Measurements from ENCODE around the gene SLC29A1. TPM values are rescaled to one million over a fixed set of nuclear protein-coding genes. Genes with fewer than 3 reads are reported as not detected.
"Not testable (repeated sequence)": the region's sequence is repeated elsewhere in the genome, so short reads cannot be mapped to it uniquely, and the experiment has no call there.

The SLC29A1 gene
- total RNA-seq, 1 donor from 2014 or later: 55.0 TPM

DNA sequence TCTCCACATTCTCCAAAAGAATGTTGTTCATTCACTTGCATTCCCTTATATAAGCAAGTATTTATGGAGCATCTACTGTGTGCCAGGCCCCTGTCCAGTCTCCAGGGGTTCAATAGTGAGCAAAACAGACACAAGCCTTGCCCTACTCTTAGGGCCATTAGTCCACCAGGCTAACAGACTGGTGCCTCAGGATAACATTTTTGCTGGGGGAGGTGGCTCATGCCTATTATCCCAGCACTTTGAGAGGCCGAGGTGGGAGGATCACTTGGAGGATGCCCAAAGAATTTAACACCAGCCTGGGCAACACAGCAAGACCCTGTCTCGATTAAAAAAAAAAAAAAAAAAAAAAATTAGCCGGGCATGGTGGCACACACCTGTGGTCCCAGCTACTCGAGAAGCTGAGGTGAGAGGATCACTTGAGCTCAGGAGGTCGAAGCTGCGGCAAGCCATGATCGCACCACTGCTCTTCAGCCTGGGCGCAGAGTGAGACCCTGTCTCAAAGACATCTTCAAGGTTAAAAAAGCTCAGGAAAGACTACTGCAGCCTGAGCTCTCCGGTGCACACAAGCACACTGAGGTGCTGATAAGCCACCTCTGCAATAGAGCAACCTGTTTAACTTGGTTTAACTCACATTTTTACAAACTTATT is 44.8 kb upstream of the SLC29A1 start:
- no peaks in the 10 kb centered on the region for H3K27me3 Mint-ChIP-seq (ENCODE audit: low read depth)
- H3K9me3 Mint-ChIP-seq: no peaks in the 10 kb centered on the region
- TF ChIP-seq, protein P1, sequence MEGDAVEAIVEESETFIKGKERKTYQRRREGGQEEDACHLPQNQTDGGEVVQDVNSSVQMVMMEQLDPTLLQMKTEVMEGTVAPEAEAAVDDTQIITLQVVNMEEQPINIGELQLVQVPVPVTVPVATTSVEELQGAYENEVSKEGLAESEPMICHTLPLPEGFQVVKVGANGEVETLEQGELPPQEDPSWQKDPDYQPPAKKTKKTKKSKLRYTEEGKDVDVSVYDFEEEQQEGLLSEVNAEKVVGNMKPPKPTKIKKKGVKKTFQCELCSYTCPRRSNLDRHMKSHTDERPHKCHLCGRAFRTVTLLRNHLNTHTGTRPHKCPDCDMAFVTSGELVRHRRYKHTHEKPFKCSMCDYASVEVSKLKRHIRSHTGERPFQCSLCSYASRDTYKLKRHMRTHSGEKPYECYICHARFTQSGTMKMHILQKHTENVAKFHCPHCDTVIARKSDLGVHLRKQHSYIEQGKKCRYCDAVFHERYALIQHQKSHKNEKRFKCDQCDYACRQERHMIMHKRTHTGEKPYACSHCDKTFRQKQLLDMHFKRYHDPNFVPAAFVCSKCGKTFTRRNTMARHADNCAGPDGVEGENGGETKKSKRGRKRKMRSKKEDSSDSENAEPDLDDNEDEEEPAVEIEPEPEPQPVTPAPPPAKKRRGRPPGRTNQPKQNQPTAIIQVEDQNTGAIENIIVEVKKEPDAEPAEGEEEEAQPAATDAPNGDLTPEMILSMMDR (conservative IDR thresholded peaks at IDR 0.05): no peak
- DNase-seq (ENCODE audit: low read depth, low spot score): no peak
- H3K36me3 Mint-ChIP-seq (ENCODE audit: low read depth): no peaks in the 10 kb centered on the region
- H3K4me1 Mint-ChIP-seq: peaks cover 6% of the 10 kb centered on the region
- no peak overlapping the region for H3K27ac Mint-ChIP-seq (ENCODE audit: unreplicated experiment)
- no peak overlapping the region for H3K4me3 Mint-ChIP-seq

DNA sequence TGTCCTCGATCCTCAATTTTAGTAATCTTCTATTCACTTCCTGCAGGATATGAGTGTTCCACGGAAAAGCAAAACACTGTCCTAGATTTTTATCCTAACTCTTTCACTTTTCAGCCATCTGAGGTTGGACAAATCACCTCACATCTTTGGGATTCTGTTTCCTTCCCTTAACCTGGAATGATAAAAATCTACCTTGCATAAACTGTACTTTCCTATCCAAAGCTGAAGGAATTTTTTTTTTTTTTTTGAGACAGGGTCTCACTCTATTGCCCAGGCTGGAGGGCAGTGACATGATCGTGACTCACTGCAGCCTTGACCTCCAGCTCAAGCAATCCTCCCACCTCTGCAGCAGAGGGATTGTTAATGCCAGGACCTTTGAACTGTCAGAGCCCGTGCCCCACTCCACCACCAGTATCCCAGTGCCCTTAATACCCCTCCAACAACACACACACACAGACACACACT is 44.3 kb upstream of the SLC29A1 start:
- H3K27ac Mint-ChIP-seq (ENCODE audit: unreplicated experiment): no peak overlapping the region

DNA sequence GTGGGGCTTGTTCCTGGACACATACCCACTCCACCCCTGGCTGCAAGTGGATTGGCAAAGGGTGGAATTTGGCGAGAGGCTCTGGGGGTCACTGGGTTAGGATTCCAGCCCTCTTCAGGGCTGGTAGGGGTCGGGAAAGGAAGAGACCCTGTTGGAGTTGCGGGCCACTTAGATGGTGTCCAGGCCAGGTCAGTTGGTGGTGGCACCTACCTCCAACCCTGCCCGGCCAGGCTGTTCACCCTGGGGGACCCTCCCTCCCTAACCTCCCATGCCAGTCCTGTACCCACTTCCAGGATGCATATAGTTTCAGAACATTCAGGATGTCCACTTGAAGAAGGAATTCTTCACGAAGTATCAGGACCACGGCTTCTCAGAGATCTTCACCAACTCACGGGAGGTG is 43.7 kb upstream of the SLC29A1 start:
- no peak overlapping the region for H3K4me3 Mint-ChIP-seq
- TF ChIP-seq, protein P1 (conservative IDR thresholded peaks at IDR 0.05): no peak
- H3K36me3 Mint-ChIP-seq (ENCODE audit: low read depth): no peaks in the 10 kb centered on the region
- no peak overlapping the region for H3K27ac Mint-ChIP-seq (ENCODE audit: unreplicated experiment)
- no peaks in the 10 kb centered on the region for H3K27me3 Mint-ChIP-seq (ENCODE audit: low read depth)
- peaks cover 6% of the 10 kb centered on the region for H3K4me1 Mint-ChIP-seq
- no peak for DNase-seq (ENCODE audit: low read depth, low spot score)
- H3K9me3 Mint-ChIP-seq: no peaks in the 10 kb centered on the region

More for the DNA sequence above, 44.3 kb upstream of the SLC29A1 start:
- Mint-ChIP-seq H3K36me3 (ENCODE audit: low read depth) (no peaks in the 10 kb centered on the region), H3K4me1 (peaks cover 6% of the 10 kb centered on the region), H3K27me3 (ENCODE audit: low read depth) (no peaks in the 10 kb centered on the region), H3K9me3 (no peaks in the 10 kb centered on the region), H3K4me3 (no peak overlapping the region)
- DNase-seq (ENCODE audit: low read depth, low spot score): no peak
- TF ChIP-seq, protein P1 (conservative IDR thresholded peaks at IDR 0.05): no peak

DNA sequence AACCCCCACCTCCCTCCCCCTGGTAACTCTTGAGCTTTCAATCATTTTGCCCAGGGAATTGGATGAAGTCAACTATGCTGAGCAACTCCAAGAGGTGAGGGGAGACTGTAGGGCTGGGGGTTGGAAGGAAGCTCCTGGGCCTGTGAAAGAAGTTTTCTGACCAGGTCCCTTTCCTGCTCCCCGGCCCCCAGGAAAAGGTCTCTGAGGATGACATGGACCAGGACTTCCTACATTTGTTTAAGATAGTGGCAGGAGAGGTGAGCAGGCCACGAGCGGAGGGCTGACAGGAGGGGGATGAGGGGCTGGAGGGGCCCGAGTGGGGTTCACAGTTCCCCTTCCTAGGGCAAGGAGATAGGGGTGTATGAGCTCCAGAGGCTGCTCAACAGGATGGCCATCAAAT is 43.0 kb upstream of the SLC29A1 start:
- DNase-seq (ENCODE audit: low read depth, low spot score): no peak
- TF ChIP-seq, protein P1 (conservative IDR thresholded peaks at IDR 0.05): no peak
- Mint-ChIP-seq H3K4me3 (no peak overlapping the region), H3K27ac (ENCODE audit: unreplicated experiment) (no peak overlapping the region), H3K4me1 (peaks cover 9% of the 10 kb centered on the region), H3K36me3 (ENCODE audit: low read depth) (no peaks in the 10 kb centered on the region), H3K9me3 (no peaks in the 10 kb centered on the region), H3K27me3 (ENCODE audit: low read depth) (no peaks in the 10 kb centered on the region)

DNA sequence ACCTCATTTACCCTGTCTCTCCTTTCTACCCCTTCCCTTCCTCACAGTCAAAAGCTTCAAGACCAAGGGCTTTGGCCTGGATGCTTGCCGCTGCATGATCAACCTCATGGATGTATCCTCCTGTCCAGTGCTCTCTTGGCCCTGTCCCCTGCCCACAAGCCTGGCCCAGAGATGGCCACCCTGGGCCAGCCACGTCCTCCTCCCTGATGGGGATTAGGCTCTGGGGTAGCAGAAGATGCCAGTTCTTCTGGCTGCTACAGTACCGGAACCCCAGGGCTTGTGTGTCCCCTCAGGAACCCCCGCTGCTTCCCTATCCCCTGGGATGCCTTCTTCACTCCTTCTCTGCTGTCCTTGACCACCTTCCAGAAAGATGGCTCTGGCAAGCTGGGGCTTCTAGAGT is 42.5 kb upstream of the SLC29A1 start:
- no peaks in the 10 kb centered on the region for H3K27me3 Mint-ChIP-seq (ENCODE audit: low read depth)
- H3K4me1 Mint-ChIP-seq: peaks cover 12% of the 10 kb centered on the region
- H3K36me3 Mint-ChIP-seq (ENCODE audit: low read depth): no peaks in the 10 kb centered on the region
- no peak overlapping the region for H3K27ac Mint-ChIP-seq (ENCODE audit: unreplicated experiment)
- H3K4me3 Mint-ChIP-seq: no peak overlapping the region
- no peaks in the 10 kb centered on the region for H3K9me3 Mint-ChIP-seq
- no peak for DNase-seq (ENCODE audit: low read depth, low spot score)
- TF ChIP-seq, protein P1 (conservative IDR thresholded peaks at IDR 0.05): no peak

DNA sequence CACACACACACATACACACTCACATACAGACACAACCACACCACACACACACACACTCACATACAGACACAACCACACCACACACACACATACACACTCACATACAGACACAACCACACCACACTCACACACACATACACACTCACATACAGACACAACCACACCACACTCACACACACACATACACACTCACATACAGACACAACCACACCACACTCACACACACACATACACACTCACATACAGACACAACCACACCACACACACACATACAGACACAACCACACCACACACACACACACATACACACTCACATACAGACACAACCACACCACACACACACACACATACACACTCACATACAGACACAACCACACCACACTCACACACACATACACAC is 41.6 kb upstream of the SLC29A1 start:
- H3K36me3 Mint-ChIP-seq (ENCODE audit: low read depth); H3K9me3 Mint-ChIP-seq; DNase-seq (ENCODE audit: low read depth, low spot score); H3K4me3 Mint-ChIP-seq; H3K27me3 Mint-ChIP-seq (ENCODE audit: low read depth); H3K27ac Mint-ChIP-seq (ENCODE audit: unreplicated experiment): not testable (repeated sequence)
- peaks cover 21% of the 10 kb centered on the region for H3K4me1 Mint-ChIP-seq
